HCT116 (cell line): ENCODE measurements around the gene ASIP. TPM values are rescaled to one million over a fixed set of nuclear protein-coding genes. Genes with fewer than 3 reads are reported as not detected.

Experiments used
- total RNA-seq: library from RNA; stranded (reverse); gene quantifications from one replicate; pipeline ENCODE4 v1.2.1, GENCODE V29; 2021; ENCODE audit not compliant: unreplicated experiment

Gene ASIP
- total RNA-seq, 1 experiment from 2014 or later: not detected

Other genes with a start within 250 kb of the ASIP start
- gene RALY, start 247.5 kb upstream of the ASIP start, total RNA-seq: 119 TPM
- 121 TPM for gene EIF2S2, start 129.2 kb upstream of the ASIP start, total RNA-seq
- 350 TPM for gene AHCY, start 61.9 kb downstream of the ASIP start, total RNA-seq
- gene ITCH, start 121.8 kb downstream of the ASIP start, total RNA-seq: 78.8 TPM